Mucosa of descending colon (tissue), 3 donors: Measurements from ENCODE around the gene CCDC3. TPM values are rescaled to one million over a fixed set of nuclear protein-coding genes. Genes with fewer than 3 reads are reported as not detected.

ENCODE experiments used
- ATAC-seq: fragments of 200-7000 bp; cut with Tn5 transposase; one replicate; pipeline ENCODE4 v1.9.1; 2020; ENCODE audit warnings: mild to moderate bottlenecking, moderate library complexity
- DNase-seq, 3 donors: peaks; one replicate each; pipeline ENCODE4 v3.0.0-alpha.2; 2020
- H3K36me3 ChIP-seq: fragments of 200-600 bp; one replicate; pipeline ENCODE4 v1.8.0; 2021; ENCODE audit warnings: low read depth, mild to moderate bottlenecking
- H3K4me1 ChIP-seq: fragments of 200-600 bp; one replicate; pipeline ENCODE4 v1.8.0; 2021; ENCODE audit warnings: low read depth, mild to moderate bottlenecking
- H3K4me3 ChIP-seq: fragments of 200-600 bp; one replicate; pipeline ENCODE4 v1.8.0; 2021; ENCODE audit warnings: mild to moderate bottlenecking
- H3K9me3 ChIP-seq: fragments of 200-600 bp; one replicate; pipeline ENCODE4 v1.8.0; 2021; ENCODE audit warnings: mild to moderate bottlenecking
- CTCF ChIP-seq: fragments of 200-600 bp; IDR thresholded peaks from one replicate; pipeline ENCODE4 v1.8.0; 2022; ENCODE audit warnings: antibody characterized with exemption, mild to moderate bottlenecking
- intact Hi-C, 2 donors: fragments of 100-400 bp; cut with DNase I in 1 of 2; cut with micrococcal nuclease in 1 of 2; formaldehyde crosslinking; loops; one replicate each; pipeline versions ENCODE4 v1.11.0 to v1.11.1; 2022; cut with DNase I, micrococcal nuclease
- total RNA-seq, 3 donors: library from RNA; stranded (reverse); fragmentation: NEBNext Ultra II Directional in 2 of 3; extraction: Animal tissue kit (Norgen Biotek cat#: 25700) in 2 of 3; gene quantifications; one replicate each; pipeline versions ENCODE4 v1.2.1 to v1.2.4, GENCODE V29; 2021 to 2023
- donor health status: DM: no; HTN: no; CAD: no; lungs with moderate emphysema.
- donor health status: DM: no; HTN: no; CAD: no.
- donor health status: DM: no; HTN: yes; CAD: no.

Gene CCDC3
- total RNA-seq, 3 donors from 2014 or later: 0.84 to 3.3 (median 2.3) TPM

- no peaks in the 10 kb centered on the region for H3K4me1 ChIP-seq
- no peaks in the 10 kb centered on the region for H3K36me3 ChIP-seq
- H3K4me3 ChIP-seq: no peak overlapping the region
- no peak for DNase-seq
- TF ChIP-seq CTCF: no peak
- ATAC-seq: no peak
- intact Hi-C loops: no loop called here
- H3K9me3 ChIP-seq: no peaks in the 10 kb centered on the region
These were observed 50.9 kb downstream of the CCDC3 start for GRCh38 chr10:12950583-12951128.

GRCh38 chr10:12949248-12949647 lies 52.3 kb downstream of the CCDC3 start:
- no peaks in the 10 kb centered on the region for H3K36me3 ChIP-seq
- H3K4me3 ChIP-seq: no peak overlapping the region
- DNase-seq (no peak), ATAC-seq (no peak)
- no peaks in the 10 kb centered on the region for H3K4me1 ChIP-seq
- no peaks in the 10 kb centered on the region for H3K9me3 ChIP-seq
- no peak for TF ChIP-seq CTCF
- intact Hi-C loops: no loop called here

GRCh38 chr10:12947741-12948140 lies 53.8 kb downstream of the CCDC3 start:
- Histone ChIP-seq H3K4me1 (no peaks in the 10 kb centered on the region), H3K36me3 (no peaks in the 10 kb centered on the region), H3K9me3 (no peaks in the 10 kb centered on the region), H3K4me3 (no peak overlapping the region)
- intact Hi-C loops: no loop called here
- DNase-seq: no peak
- no peak for TF ChIP-seq CTCF
- no peak for ATAC-seq

- Histone ChIP-seq H3K4me1 (no peaks in the 10 kb centered on the region), H3K9me3 (no peaks in the 10 kb centered on the region), H3K36me3 (no peaks in the 10 kb centered on the region), H3K4me3 (no peak overlapping the region)
- no peak for DNase-seq
- intact Hi-C loops: no loop called here
- ATAC-seq: no peak
- TF ChIP-seq CTCF: no peak
These were observed 55.1 kb downstream of the CCDC3 start for GRCh38 chr10:12946372-12946771.

- intact Hi-C loops: no loop called here
- Histone ChIP-seq H3K4me1 (no peaks in the 10 kb centered on the region), H3K9me3 (no peaks in the 10 kb centered on the region), H3K36me3 (no peaks in the 10 kb centered on the region), H3K4me3 (no peak overlapping the region)
- DNase-seq: no peak
- TF ChIP-seq CTCF: no peak
- no peak for ATAC-seq
These were observed 55.7 kb downstream of the CCDC3 start for GRCh38 chr10:12945690-12946359.
